ENCODE results near the gene CTBP2.
"Not testable (repeated sequence)": the region's sequence is repeated elsewhere in the genome, so short reads cannot be mapped to it uniquely, and the experiment has no call there.

The CTBP2 gene

GRCh38 chr10:124989526-124989925, 170.8 kb downstream of the CTBP2 start:
- ChIA-PET POLR2A (no interaction called here), CTCF (no interaction called here)
- DNase-seq (ENCODE audit: extremely low spot score): no peak
- TF ChIP-seq CTCF (IDR thresholded peaks at IDR 0.05; ENCODE audit: control extremely low read depth, extremely low read depth, low read depth, missing control alignments): no peak

- POLR2A ChIA-PET: interaction anchor here (0.7 kb wide), 1 partner anchor 123 kb away, joined by 4 read pairs; no protein-coding TSS in a partner anchor
- CTCF ChIA-PET; DNase-seq (ENCODE audit: extremely low spot score): not testable (repeated sequence)
Measured at GRCh38 chr10:124988753-124989152, 171.6 kb downstream of the CTBP2 start.

- POLR2A ChIA-PET: no interaction called here
- DNase-seq (ENCODE audit: extremely low spot score): no peak
- CTCF ChIA-PET: no interaction called here
- no peak for TF ChIP-seq CTCF (IDR thresholded peaks at IDR 0.05; ENCODE audit: control extremely low read depth, extremely low read depth, low read depth, missing control alignments)
Measured at GRCh38 chr10:124987788-124988187, 172.6 kb downstream of the CTBP2 start.

GRCh38 chr10:124985162-124985561, 175.2 kb downstream of the CTBP2 start:
- ChIA-PET POLR2A (no interaction called here), CTCF (no interaction called here)
- TF ChIP-seq CTCF (IDR thresholded peaks at IDR 0.05; ENCODE audit: control extremely low read depth, extremely low read depth, low read depth, missing control alignments): no peak
- DNase-seq (ENCODE audit: extremely low spot score): no peak

GRCh38 chr10:124984376-124984775, 176.0 kb downstream of the CTBP2 start:
- POLR2A ChIA-PET: no interaction called here
- no peak for TF ChIP-seq CTCF (IDR thresholded peaks at IDR 0.05; ENCODE audit: control extremely low read depth, extremely low read depth, low read depth, missing control alignments)
- CTCF ChIA-PET: no interaction called here
- no peak for DNase-seq (ENCODE audit: extremely low spot score)

- POLR2A ChIA-PET: no interaction called here
- CTCF ChIA-PET: interaction anchor here (1.5 to 3.1 kb wide), 2 partner anchors 9 to 12 kb away, joined by 4 to 14 read pairs; no protein-coding TSS in a partner anchor
- no peak for TF ChIP-seq CTCF (IDR thresholded peaks at IDR 0.05; ENCODE audit: control extremely low read depth, extremely low read depth, low read depth, missing control alignments)
- DNase-seq (ENCODE audit: extremely low spot score): no peak
Measured at GRCh38 chr10:124983321-124983720, 177.0 kb downstream of the CTBP2 start.

- no peak for TF ChIP-seq CTCF (IDR thresholded peaks at IDR 0.05; ENCODE audit: control extremely low read depth, extremely low read depth, low read depth, missing control alignments)
- CTCF ChIA-PET: interaction anchor here (1.3 kb wide), 1 partner anchor 37 kb away, joined by 3 read pairs; the partner anchor contains the start of gene ZRANB1
- POLR2A ChIA-PET: no interaction called here
- no peak for DNase-seq (ENCODE audit: extremely low spot score)
Measured at GRCh38 chr10:124978376-124978725, 182.0 kb downstream of the CTBP2 start.

Data from GM10248 (cell line).